ENCODE data around the gene MICALL2. TPM values are rescaled to one million over a fixed set of nuclear protein-coding genes. Genes with fewer than 3 reads are reported as not detected.

Gene MICALL2
- polyA plus RNA-seq, 1 donor from 2014 or later = 12.8 TPM

- H4K20me1 ChIP-seq (ENCODE audit: insufficient read depth) = no peaks in the 10 kb centered on the region
- peaks cover 13% of the 10 kb centered on the region for H3K79me2 ChIP-seq (replicated peaks; ENCODE audit: insufficient read depth, low read length)
- H3K27ac ChIP-seq (ENCODE audit: low read length) = no peak overlapping the region
- no peak overlapping the region for H3K4me2 ChIP-seq (ENCODE audit: low read length)
- TF ChIP-seq CTCF (IDR thresholded peaks at IDR 0.05; ENCODE audit: poor library complexity, severe bottlenecking) (no peak), EZH2 (IDR thresholded peaks at IDR 0.05; ENCODE audit: borderline replicate concordance, insufficient read depth, low read length, poor library complexity, severe bottlenecking) (no peak), SMC3 (conservative IDR thresholded peaks at IDR 0.05; ENCODE audit: poor library complexity) (no peak), MXI1 (conservative IDR thresholded peaks at IDR 0.05; ENCODE audit: poor library complexity, severe bottlenecking) (no peak), POLR2AphosphoS5 (IDR thresholded peaks at IDR 0.05) (no peak), TAF1 (IDR thresholded peaks at IDR 0.05; ENCODE audit: low read depth) (no peak), RAD21 (conservative IDR thresholded peaks at IDR 0.05) (no peak), REST (IDR thresholded peaks at IDR 0.05; ENCODE audit: borderline replicate concordance) (no peak), EP300 (conservative IDR thresholded peaks at IDR 0.05; ENCODE audit: poor library complexity, severe bottlenecking) (no peak)
- H3K9me2 ChIP-seq (ENCODE audit: insufficient read depth, low read length) = no peaks in the 10 kb centered on the region
- H3K4me3 ChIP-seq (ENCODE audit: low read length) = no peak overlapping the region
- H3K9ac ChIP-seq (ENCODE audit: low read length) = no peak overlapping the region
- H3K27me3 ChIP-seq (ENCODE audit: insufficient read depth, low read depth, low read length) = no peaks in the 10 kb centered on the region
- H2AFZ ChIP-seq (ENCODE audit: low read depth, low read length) = no peak overlapping the region
- no peaks in the 10 kb centered on the region for H3K9me3 ChIP-seq (ENCODE audit: low read length)
- no peaks in the 10 kb centered on the region for H3F3A ChIP-seq (ENCODE audit: insufficient read depth, low read length, poor library complexity, severe bottlenecking)
- H3K36me3 ChIP-seq (ENCODE audit: insufficient read depth, low read length) = no peaks in the 10 kb centered on the region
Measured at GRCh38 chr7:1499367-1500029, 40.2 kb upstream of the MICALL2 start.

GRCh38 chr7:1498370-1499305, 39.4 kb upstream of the MICALL2 start:
- peaks cover 11% of the 10 kb centered on the region for H3K79me2 ChIP-seq (replicated peaks; ENCODE audit: insufficient read depth, low read length)
- H3K9me2 ChIP-seq (ENCODE audit: insufficient read depth, low read length) = no peaks in the 10 kb centered on the region
- no peak overlapping the region for H3K4me3 ChIP-seq (ENCODE audit: low read length)
- H3K9me3 ChIP-seq (ENCODE audit: low read length) = no peaks in the 10 kb centered on the region
- no peak for TF ChIP-seq EP300 (conservative IDR thresholded peaks at IDR 0.05; ENCODE audit: poor library complexity, severe bottlenecking)
- no peak for TF ChIP-seq CTCF (IDR thresholded peaks at IDR 0.05; ENCODE audit: poor library complexity, severe bottlenecking)
- TF ChIP-seq EZH2 (IDR thresholded peaks at IDR 0.05; ENCODE audit: borderline replicate concordance, insufficient read depth, low read length, poor library complexity, severe bottlenecking) = no peak
- no peak for TF ChIP-seq REST (IDR thresholded peaks at IDR 0.05; ENCODE audit: borderline replicate concordance)
- TF ChIP-seq TAF1 (IDR thresholded peaks at IDR 0.05; ENCODE audit: low read depth) = no peak
- no peak for TF ChIP-seq RAD21 (conservative IDR thresholded peaks at IDR 0.05)
- TF ChIP-seq SMC3 (conservative IDR thresholded peaks at IDR 0.05; ENCODE audit: poor library complexity) = no peak
- no peak for TF ChIP-seq MXI1 (conservative IDR thresholded peaks at IDR 0.05; ENCODE audit: poor library complexity, severe bottlenecking)
- no peak for TF ChIP-seq POLR2AphosphoS5 (IDR thresholded peaks at IDR 0.05)
- H4K20me1 ChIP-seq (ENCODE audit: insufficient read depth) = no peaks in the 10 kb centered on the region
- no peak overlapping the region for H3K4me2 ChIP-seq (ENCODE audit: low read length)
- no peak overlapping the region for H3K9ac ChIP-seq (ENCODE audit: low read length)
- H3F3A ChIP-seq (ENCODE audit: insufficient read depth, low read length, poor library complexity, severe bottlenecking) = no peaks in the 10 kb centered on the region
- H3K36me3 ChIP-seq (ENCODE audit: insufficient read depth, low read length) = no peaks in the 10 kb centered on the region
- H3K27ac ChIP-seq (ENCODE audit: low read length) = no peak overlapping the region
- no peak overlapping the region for H2AFZ ChIP-seq (ENCODE audit: low read depth, low read length)
- H3K27me3 ChIP-seq (ENCODE audit: insufficient read depth, low read depth, low read length) = no peaks in the 10 kb centered on the region

Data from neural cell (in vitro differentiated cells).